DOHH2 (cell line): ENCODE measurements around the gene PITX2.

Source experiments
- H3F3A ChIP-seq: fragments of 200-600 bp; sonication (generic), shearing (Covaris generic); 2 replicates; pipeline ENCODE4 v1.6.0; 2016; ENCODE audit warnings: antibody characterized with exemption, mild to moderate bottlenecking; ENCODE audit not compliant: control insufficient read depth, insufficient read depth
- H3K27ac ChIP-seq: fragments of 200-600 bp; sonication (generic); 2 replicates; pipeline ENCODE4 v1.5.1; 2014; ENCODE audit warnings: low read depth, mild to moderate bottlenecking, low read length, moderate library complexity
- H3K27me3 ChIP-seq: fragments of 200-600 bp; sonication (generic); 2 replicates; pipeline ENCODE4 v1.6.1; 2014; ENCODE audit warnings: mild to moderate bottlenecking, low read length, mixed read lengths; ENCODE audit not compliant: control insufficient read depth
- H3K36me3 ChIP-seq: fragments of 200-600 bp; sonication (generic); 2 replicates; pipeline ENCODE4 v1.6.1; 2014; ENCODE audit warnings: mild to moderate bottlenecking, low read length, moderate library complexity, mixed read lengths; ENCODE audit not compliant: control insufficient read depth
- H3K4me1 ChIP-seq: fragments of 200-600 bp; sonication (generic); 2 replicates; pipeline ENCODE4 v1.6.1; 2014; ENCODE audit warnings: mild to moderate bottlenecking, low read length, mixed read lengths; ENCODE audit not compliant: control insufficient read depth
- H3K4me2 ChIP-seq: fragments of 200-600 bp; sonication (generic); 2 replicates; pipeline ENCODE4 v1.6.0; 2014; ENCODE audit warnings: mild to moderate bottlenecking, low read length, moderate library complexity
- H3K4me3 ChIP-seq: fragments of 200-600 bp; sonication (generic); 2 replicates; pipeline ENCODE4 v1.5.1; 2014; ENCODE audit warnings: mild to moderate bottlenecking, low read length, mixed read lengths
- H3K79me2 ChIP-seq: fragments of 200-600 bp; sonication (generic); 2 replicates; pipeline ENCODE4 v1.6.1; 2014; ENCODE audit warnings: mild to moderate bottlenecking, low read length, mixed read lengths; ENCODE audit not compliant: control insufficient read depth
- H3K9me2 ChIP-seq: fragments of 200-600 bp; sonication (generic); replicated peaks from 2 replicates; pipeline ENCODE4 v1.6.1; 2014; ENCODE audit warnings: mild to moderate bottlenecking, low read length, mixed read lengths; ENCODE audit not compliant: control insufficient read depth
- H3K9me3 ChIP-seq: fragments of 200-600 bp; sonication (generic); 2 replicates; pipeline ENCODE4 v1.6.1; 2014; ENCODE audit warnings: antibody characterized with exemption, low read length, mixed read lengths; ENCODE audit not compliant: control insufficient read depth, insufficient read depth
- H4K20me1 ChIP-seq: fragments of 200-600 bp; sonication (generic); 2 replicates; pipeline ENCODE4 v1.6.0; 2014; ENCODE audit warnings: low read depth, mild to moderate bottlenecking, antibody characterized with exemption, low read length, moderate library complexity; ENCODE audit not compliant: control insufficient read depth, insufficient read depth
- CTCF ChIP-seq: fragments of 200-600 bp; sonication (generic); IDR thresholded peaks from one replicate; pipeline ENCODE4 v1.5.1; 2014; ENCODE audit warnings: antibody characterized with exemption, mild to moderate bottlenecking, low read depth, low read length; ENCODE audit not compliant: poor library complexity, severe bottlenecking
- EZH2phosphoT487 ChIP-seq: fragments of 200-600 bp; sonication (generic); IDR thresholded peaks from 2 replicates; pipeline ENCODE4 v1.6.1; 2017; ENCODE audit warnings: borderline replicate concordance, mild to moderate bottlenecking, antibody characterized with exemption, low read length, moderate library complexity, mixed read lengths

PITX2 gene

DNA sequence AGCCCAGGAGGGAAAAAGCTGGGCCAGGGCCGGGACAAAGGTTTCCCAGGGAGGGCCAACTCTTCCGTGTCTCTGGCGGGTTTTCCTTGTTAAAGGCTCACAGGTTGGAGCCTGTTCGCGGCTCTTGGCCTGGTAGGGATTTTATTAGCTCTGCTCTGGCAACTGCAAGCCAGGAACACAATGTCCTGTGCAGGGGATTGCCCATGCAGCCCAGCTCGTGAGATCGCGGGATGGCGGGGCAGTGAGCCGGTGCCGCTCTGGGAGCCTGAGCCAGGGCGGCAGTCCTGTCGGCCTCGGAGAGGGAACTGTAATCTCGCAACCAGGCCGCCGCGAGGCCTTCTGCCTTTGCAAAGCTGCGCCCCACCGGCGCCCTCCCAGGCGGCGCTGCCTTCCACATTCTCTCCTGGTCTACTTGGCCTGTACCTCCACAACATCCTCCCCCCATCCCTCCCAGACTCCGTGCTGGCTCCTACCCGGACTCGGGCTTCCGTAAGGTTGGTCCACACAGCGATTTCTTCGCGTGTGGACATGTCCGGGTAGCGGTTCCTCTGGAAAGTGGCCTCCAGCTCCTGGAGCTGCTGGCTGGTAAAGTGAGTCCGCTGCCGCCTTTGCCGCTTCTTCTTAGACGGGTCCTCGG lies 2.1 kb downstream of the PITX2 start:
- no peaks in the 10 kb centered on the region for H3K9me2 ChIP-seq
- no peaks in the 10 kb centered on the region for H4K20me1 ChIP-seq
- no peaks in the 10 kb centered on the region for H3F3A ChIP-seq
- no peaks in the 10 kb centered on the region for H3K4me1 ChIP-seq
- H3K36me3 ChIP-seq: no peaks in the 10 kb centered on the region
- no peak overlapping the region for H3K4me2 ChIP-seq
- TF ChIP-seq CTCF (no peak), EZH2phosphoT487 (no peak)
- peaks cover 12% of the 10 kb centered on the region for H3K27me3 ChIP-seq
- peaks cover 10% of the 10 kb centered on the region; the same call in 1 of the 2 replicates for H3K9me3 ChIP-seq
- no peak overlapping the region for H3K27ac ChIP-seq
- no peak overlapping the region for H3K4me3 ChIP-seq
- no peaks in the 10 kb centered on the region for H3K79me2 ChIP-seq

- no peak overlapping the region for H3K4me2 ChIP-seq
- H3F3A ChIP-seq: no peaks in the 10 kb centered on the region
- no peak for TF ChIP-seq EZH2phosphoT487
- no peak for TF ChIP-seq CTCF
- peaks cover 9% of the 10 kb centered on the region for H3K27me3 ChIP-seq
- H4K20me1 ChIP-seq: no peaks in the 10 kb centered on the region
- H3K79me2 ChIP-seq: no peaks in the 10 kb centered on the region
- no peak overlapping the region for H3K27ac ChIP-seq
- no peaks in the 10 kb centered on the region for H3K9me2 ChIP-seq
- no peak overlapping the region for H3K4me3 ChIP-seq
- no peaks in the 10 kb centered on the region for H3K4me1 ChIP-seq
- H3K36me3 ChIP-seq: no peaks in the 10 kb centered on the region
- peaks cover 10% of the 10 kb centered on the region; the same call in 1 of the 2 replicates for H3K9me3 ChIP-seq
Measured at GRCh38 chr4:110620322-110620690, 2.6 kb downstream of the PITX2 start.

- H3K9me3 ChIP-seq: peaks cover 10% of the 10 kb centered on the region; the same call in 1 of the 2 replicates
- H3K9me2 ChIP-seq: no peaks in the 10 kb centered on the region
- no peaks in the 10 kb centered on the region for H3K4me1 ChIP-seq
- peaks cover 9% of the 10 kb centered on the region for H3K27me3 ChIP-seq
- H3F3A ChIP-seq: no peaks in the 10 kb centered on the region
- TF ChIP-seq CTCF (no peak), EZH2phosphoT487 (no peak)
- H4K20me1 ChIP-seq: no peaks in the 10 kb centered on the region
- no peak overlapping the region for H3K4me3 ChIP-seq
- H3K27ac ChIP-seq: no peak overlapping the region
- no peaks in the 10 kb centered on the region for H3K79me2 ChIP-seq
- H3K4me2 ChIP-seq: no peak overlapping the region
- no peaks in the 10 kb centered on the region for H3K36me3 ChIP-seq
Measured at GRCh38 chr4:110619463-110620247, 3.2 kb downstream of the PITX2 start.
